Measurements from ENCODE around the gene KCNQ1. TPM values are rescaled to one million over a fixed set of nuclear protein-coding genes. Genes with fewer than 3 reads are reported as not detected.
A peak's percentile ranks its signal among the peaks of the same experiment; 100 is the strongest.

Gene KCNQ1
- total and polyA plus RNA-seq, 9 donors: 1.4 to 17.2 (median 3.8) TPM

DNA sequence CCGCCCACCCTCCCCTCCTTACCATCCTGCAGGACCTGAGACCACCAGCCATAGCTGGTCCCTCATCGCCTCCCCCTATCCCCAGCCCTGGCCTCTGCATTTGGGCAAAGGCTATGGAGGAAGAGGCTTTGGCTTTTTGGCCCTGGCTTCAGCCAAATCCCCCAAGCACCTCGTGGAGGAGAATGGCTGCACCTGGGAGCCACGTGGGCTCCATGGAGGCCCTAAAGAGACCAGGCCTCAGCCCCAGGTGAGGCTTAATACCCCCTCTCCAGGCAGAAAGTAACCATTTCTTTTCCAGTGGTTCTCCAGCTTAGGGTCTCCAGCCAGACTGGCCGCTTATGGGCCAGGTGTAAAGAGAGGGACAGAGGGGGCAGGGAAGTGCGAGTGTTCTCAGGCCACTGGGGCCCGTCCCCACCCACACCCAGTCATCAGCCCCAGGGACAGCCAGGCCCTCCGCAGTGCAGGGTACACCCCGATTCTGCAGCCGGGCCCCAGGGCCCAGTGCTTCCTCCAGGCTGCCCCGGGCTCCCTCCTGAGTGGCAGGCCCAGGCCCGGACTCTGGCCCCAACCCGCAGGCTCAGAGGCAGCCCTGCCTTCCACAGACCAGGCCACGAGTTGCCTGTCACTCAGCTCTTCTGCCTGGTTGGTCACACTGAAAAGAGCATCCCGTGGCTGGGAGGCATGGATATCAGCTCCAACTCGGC lies 414.3 kb downstream of the KCNQ1 start:
- no peaks in the 10 kb centered on the region for H3K36me3 ChIP-seq
- H3K4me3 ChIP-seq: no peak overlapping the region
- DNase-seq: no peak
- TF ChIP-seq, protein P1, sequence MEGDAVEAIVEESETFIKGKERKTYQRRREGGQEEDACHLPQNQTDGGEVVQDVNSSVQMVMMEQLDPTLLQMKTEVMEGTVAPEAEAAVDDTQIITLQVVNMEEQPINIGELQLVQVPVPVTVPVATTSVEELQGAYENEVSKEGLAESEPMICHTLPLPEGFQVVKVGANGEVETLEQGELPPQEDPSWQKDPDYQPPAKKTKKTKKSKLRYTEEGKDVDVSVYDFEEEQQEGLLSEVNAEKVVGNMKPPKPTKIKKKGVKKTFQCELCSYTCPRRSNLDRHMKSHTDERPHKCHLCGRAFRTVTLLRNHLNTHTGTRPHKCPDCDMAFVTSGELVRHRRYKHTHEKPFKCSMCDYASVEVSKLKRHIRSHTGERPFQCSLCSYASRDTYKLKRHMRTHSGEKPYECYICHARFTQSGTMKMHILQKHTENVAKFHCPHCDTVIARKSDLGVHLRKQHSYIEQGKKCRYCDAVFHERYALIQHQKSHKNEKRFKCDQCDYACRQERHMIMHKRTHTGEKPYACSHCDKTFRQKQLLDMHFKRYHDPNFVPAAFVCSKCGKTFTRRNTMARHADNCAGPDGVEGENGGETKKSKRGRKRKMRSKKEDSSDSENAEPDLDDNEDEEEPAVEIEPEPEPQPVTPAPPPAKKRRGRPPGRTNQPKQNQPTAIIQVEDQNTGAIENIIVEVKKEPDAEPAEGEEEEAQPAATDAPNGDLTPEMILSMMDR (IDR thresholded peaks at IDR 0.05): no peak
- TF ChIP-seq EP300 (IDR thresholded peaks at IDR 0.05): no peak
- no peak for TF ChIP-seq POLR2A (IDR thresholded peaks at IDR 0.05)
- no peaks in the 10 kb centered on the region for H3K27me3 ChIP-seq
- no peaks in the 10 kb centered on the region for H3K4me1 ChIP-seq (ENCODE audit: insufficient read depth)
- H3K27ac ChIP-seq: no peak overlapping the region
- WGBS, 3 donors: 87 to 93% (median 87%) methylated on average over 16 of the region's 16 CpGs
- intact Hi-C loops (cut with DNase I): no loop called here
- no peaks in the 10 kb centered on the region for H3K9me3 ChIP-seq

DNA sequence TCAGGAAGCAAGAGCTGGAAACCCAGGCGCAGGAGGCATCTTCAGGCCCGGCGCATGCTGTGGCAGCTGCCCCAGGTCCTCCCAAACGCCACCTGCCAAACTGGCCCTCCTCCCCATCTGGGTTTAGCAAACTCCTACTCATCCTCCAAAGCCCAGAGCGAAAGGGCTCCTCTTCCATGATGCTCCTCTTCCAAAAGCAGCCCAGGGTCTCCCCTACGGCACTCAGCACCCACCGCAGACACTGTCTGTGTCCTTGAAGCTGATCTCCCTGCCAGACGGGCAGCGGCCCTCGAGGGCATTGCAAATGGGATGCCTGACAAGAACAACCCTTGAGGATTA lies 414.9 kb downstream of the KCNQ1 start:
- TF ChIP-seq EP300 (IDR thresholded peaks at IDR 0.05) (no peak), POLR2A (IDR thresholded peaks at IDR 0.05) (no peak)
- TF ChIP-seq, protein P1 (IDR thresholded peaks at IDR 0.05): no peak
- Histone ChIP-seq H3K27ac (no peak overlapping the region), H3K27me3 (no peaks in the 10 kb centered on the region), H3K36me3 (no peaks in the 10 kb centered on the region), H3K4me1 (ENCODE audit: insufficient read depth) (no peaks in the 10 kb centered on the region), H3K9me3 (no peaks in the 10 kb centered on the region), H3K4me3 (no peak overlapping the region)
- 90 to 97% (median 93%) methylated on average over 10 of the region's 10 CpGs for WGBS, 3 donors
- DNase-seq: no peak
- intact Hi-C loops (cut with DNase I): no loop called here

DNA sequence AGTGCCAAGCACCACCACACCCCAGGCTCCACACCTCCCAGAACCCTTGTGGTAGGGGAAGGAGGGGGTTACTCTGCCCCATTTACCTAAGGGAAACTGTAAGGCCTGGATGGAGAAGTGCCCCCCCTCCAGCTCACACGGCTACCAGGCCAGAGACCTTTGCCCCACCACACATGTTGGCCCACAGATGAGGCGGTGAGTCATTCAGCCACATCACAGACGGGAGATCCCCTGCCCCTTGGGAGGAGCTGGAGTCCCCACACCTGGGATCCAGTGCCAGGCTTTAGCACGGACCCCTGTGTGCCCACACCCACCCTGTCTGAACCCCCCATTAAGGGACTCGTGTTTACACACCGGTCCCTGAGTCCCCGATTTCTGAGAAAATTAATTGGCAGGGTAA lies 415.8 kb downstream of the KCNQ1 start:
- DNase-seq: no peak
- no peaks in the 10 kb centered on the region for H3K4me1 ChIP-seq (ENCODE audit: insufficient read depth)
- TF ChIP-seq, protein P1 (IDR thresholded peaks at IDR 0.05): no peak
- no peak for TF ChIP-seq EP300 (IDR thresholded peaks at IDR 0.05)
- no peak for TF ChIP-seq POLR2A (IDR thresholded peaks at IDR 0.05)
- no peak overlapping the region for H3K4me3 ChIP-seq
- H3K27ac ChIP-seq: no peak overlapping the region
- H3K27me3 ChIP-seq: no peaks in the 10 kb centered on the region
- intact Hi-C loops (cut with DNase I): no loop called here
- no peaks in the 10 kb centered on the region for H3K9me3 ChIP-seq
- no peaks in the 10 kb centered on the region for H3K36me3 ChIP-seq
- WGBS, 3 donors: 76 to 78% (median 77%) methylated on average over 7 of the region's 7 CpGs

DNA sequence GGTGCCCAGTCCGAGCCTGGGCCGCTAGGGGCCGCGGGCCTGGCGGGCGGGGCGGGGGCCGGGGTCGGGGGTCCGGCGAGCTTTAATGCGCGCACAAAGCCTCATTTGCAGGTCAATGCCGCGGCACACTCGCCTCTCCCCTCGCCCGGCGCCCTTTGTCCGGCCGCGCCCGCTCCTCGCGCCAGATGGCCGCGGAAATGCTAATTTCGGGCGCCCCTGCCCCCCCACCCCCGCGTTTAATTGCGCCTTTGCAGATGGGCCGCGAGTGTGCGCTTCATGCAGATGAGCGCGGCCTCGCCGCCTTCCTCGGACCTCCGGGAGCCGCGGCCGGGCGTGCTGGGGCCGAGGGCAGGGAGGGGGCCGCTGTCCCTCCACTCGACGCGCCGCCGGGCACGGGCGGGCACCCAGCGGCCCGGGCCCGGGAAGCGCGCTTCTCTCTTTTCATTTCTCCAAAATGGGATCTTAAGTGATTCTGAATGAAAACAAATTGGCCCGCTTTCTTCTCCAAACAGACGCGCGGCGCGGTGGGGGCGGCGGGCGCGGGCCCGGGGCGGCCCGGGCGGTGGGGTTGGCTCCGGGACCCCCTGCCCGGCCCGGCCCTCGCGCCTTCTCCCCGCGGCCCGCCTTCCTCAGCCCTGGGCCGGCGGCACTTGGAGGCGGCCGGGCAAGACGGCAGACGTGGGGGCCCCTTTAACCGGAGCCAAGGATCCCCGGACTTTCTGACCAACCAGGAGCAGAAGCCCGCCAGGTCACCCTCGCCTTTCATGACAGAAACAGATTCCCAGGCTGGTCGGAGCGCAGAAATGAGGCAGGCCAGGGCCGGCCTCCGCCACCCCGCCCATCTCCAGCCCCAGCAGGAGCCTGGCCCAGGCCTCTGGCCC lies 417.8 kb downstream of the KCNQ1 start:
- no peak for DNase-seq
- Histone ChIP-seq H3K27ac (no peak overlapping the region), H3K36me3 (no peaks in the 10 kb centered on the region), H3K27me3 (no peaks in the 10 kb centered on the region), H3K9me3 (no peaks in the 10 kb centered on the region), H3K4me3 (peak overlapping the region; percentile 11), H3K4me1 (ENCODE audit: insufficient read depth) (no peaks in the 10 kb centered on the region)
- TF ChIP-seq, protein P1 (IDR thresholded peaks at IDR 0.05): no peak
- TF ChIP-seq EP300 (IDR thresholded peaks at IDR 0.05) (no peak), POLR2A (IDR thresholded peaks at IDR 0.05) (no peak)
- 7 to 14% (median 10%) methylated on average over 44 to 96 of the region's 96 CpGs for WGBS, 3 donors
- intact Hi-C loops (cut with DNase I): no loop called here
